CD4-positive, alpha-beta T cell treated with Interleukin-15 for 1 hour (primary cell): ENCODE measurements around the gene PHACTR1.
A peak's percentile ranks its signal among the peaks of the same experiment; 100 is the strongest.

Experiments used
- DNase-seq: peaks from one replicate; pipeline ENCODE4 v3.0.0-alpha.2; 2020

The PHACTR1 gene

GRCh38 chr6:13331516-13332348 is 615.2 kb downstream of the PHACTR1 start:
- DNase-seq, result no peak

- DNase-seq, result no peak
Observed at GRCh38 chr6:13332349-13332706, 615.8 kb downstream of the PHACTR1 start.

- no peak for DNase-seq
Observed at GRCh38 chr6:13334953-13335352, 618.4 kb downstream of the PHACTR1 start.

GRCh38 chr6:13336553-13336952 is 620.0 kb downstream of the PHACTR1 start:
- DNase-seq, result peak; percentile 43

GRCh38 chr6:13338038-13338437 is 621.5 kb downstream of the PHACTR1 start:
- no peak for DNase-seq
